Activated T-cell treated with anti-CD3 and anti-CD28 coated beads for 24 hours (primary cell): ENCODE results near the gene HUS1B.

ENCODE experiments used
- DNase-seq: peaks from one replicate; pipeline ENCODE4 v3.0.0-alpha.2; 2020; ENCODE audit warnings: low read depth

HUS1B gene

DNA sequence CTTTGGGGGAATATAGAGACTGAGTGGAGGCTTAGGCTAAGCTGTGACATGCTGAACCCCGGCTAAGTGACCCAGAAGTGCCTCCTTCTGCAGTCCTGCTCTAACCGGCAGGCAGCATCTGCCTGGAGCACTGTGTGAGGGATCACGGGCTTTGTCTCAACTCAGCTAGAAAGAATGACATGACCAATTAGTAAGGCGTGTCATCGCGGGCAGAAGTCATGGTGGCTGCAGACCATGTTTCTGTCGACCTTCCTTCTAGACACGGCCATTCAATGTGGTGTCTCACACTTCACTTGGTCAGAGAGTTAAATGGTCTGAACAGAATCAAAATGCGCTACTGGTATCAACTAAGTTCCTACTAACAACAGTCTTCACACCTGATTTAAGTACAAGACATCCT lies 35.0 kb downstream of the HUS1B start:
- no peak for DNase-seq

DNA sequence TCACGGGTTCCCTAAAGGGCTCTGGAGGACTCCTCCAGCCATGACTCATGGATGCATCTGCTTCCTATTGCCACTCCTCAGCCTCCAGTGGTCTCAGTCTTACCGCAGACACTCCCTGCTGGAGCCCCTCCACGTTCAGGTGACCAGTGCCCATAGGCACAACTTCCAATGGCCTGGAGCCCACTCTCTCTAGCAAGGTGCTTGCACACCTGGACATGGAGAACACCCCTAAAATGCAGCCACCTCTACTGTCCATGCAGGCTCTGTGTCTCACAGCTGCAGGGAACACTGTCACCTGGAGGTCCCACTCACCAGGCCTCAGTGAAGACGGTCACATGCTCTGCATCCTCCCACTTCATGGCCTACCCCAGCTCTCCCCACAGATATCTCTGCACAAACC lies 36.0 kb downstream of the HUS1B start:
- DNase-seq = no peak

GRCh38 chr6:620166-620565 lies 36.7 kb downstream of the HUS1B start:
- DNase-seq = no peak

DNA sequence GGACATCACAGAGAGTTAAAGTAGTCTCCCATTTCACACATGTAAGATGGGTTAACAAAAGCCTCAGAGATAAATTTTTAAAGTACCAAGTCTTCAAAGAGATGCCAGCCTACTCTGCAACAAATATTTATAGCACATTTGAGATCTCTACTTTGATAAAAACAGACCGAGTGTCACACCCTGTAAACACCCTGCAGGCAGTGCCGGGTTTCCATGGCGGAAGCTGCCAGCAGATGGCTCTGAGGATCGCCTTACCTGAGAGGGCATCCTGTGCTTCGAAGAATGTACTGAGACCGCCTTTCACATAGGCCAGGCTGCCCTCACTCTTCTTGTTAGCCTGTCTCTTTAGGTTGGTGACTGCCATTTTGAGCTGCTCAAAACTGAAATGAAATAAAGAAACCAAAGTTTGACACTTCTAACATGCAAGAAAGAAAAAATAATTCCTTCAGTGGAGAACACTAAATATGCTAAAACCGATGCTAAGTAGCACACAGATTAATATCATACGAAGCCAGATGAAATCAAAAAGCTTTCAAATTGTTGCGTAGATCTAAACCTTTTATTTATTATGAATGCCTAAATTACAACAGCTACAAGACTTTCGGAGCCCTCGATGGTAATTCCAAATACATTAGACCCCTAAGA lies 39.3 kb downstream of the HUS1B start:
- no peak for DNase-seq

DNA sequence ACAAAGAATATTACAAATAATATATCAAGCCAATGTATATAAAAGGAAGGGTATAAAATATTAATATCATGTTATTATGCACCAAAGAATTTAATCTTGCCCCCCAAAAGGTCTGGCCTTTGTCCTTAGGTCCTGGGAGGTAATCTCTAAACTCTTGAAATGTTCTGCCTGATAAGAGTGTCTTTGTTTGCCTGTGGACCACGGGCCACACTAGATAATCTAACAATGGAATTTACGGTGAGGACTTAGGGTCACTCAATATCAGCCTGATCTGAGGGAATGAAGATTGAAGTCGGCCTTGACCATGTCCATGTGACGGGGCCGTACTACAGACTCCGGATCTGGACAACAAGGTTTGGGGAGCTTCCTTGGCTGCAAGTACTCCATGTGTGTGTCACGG lies 42.9 kb downstream of the HUS1B start:
- no peak for DNase-seq

GRCh38 chr6:611928-612327 lies 45.0 kb downstream of the HUS1B start:
- no peak for DNase-seq

GRCh38 chr6:610882-611281 lies 46.0 kb downstream of the HUS1B start:
- no peak for DNase-seq

DNA sequence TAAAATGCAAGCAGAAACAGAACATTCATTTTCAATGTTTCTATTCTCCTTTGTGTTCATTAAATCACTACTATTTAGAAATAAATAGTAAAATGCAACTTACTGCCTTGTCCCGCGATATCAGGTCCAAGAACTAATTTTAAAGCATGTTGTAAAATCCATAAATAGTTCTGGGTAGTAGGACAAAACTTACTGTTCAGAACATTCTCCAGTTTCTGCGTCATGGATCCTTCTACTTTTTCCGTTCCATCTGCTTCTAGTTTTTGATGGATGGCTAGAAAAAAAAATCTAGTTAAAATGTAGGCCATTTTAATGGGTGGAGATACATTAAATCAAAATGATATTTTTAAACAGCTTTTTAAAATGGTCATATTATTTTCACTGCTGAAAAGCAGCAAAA lies 47.0 kb downstream of the HUS1B start:
- no peak for DNase-seq

GRCh38 chr6:606829-607379 lies 50.0 kb downstream of the HUS1B start:
- no peak for DNase-seq
